K562 (cell line): ENCODE data around the gene SLC22A15. TPM values are rescaled to one million over a fixed set of nuclear protein-coding genes. Genes with fewer than 3 reads are reported as not detected.

Experiments used
- ATAC-seq: fragments of 200-7000 bp; cut with Tn5 transposase; 3 replicates; pipeline ENCODE4 v1.9.1; 2020; ENCODE audit warnings: moderate library complexity
- BruUV-seq: library from RNA; stranded (reverse); fragments of 400-500 nt; replicated peaks from 2 replicates; lab custom pipeline; 2021; lab: Mats Ljungman, UMichigan
- CTCF ChIA-PET: fragments of 300-600 bp; formaldehyde crosslinking; extraction: SDS; loops from one replicate; lab custom pipeline; 2021; ENCODE audit warnings: low intra/inter-chr PET ratio; lab: Yijun Ruan, JAX
- POLR2A ChIA-PET: fragments of 300-600, 350-650 bp; sonication (Branson Sonifier 250); formaldehyde crosslinking; extraction: SDS; loops from one replicate; lab custom pipeline; 2021; ENCODE audit warnings: antibody characterized with exemption, inconsistent platforms; lab: Yijun Ruan, JAX
- DNase-seq, 4 experiments: peaks; one replicate each; pipeline versions ENCODE4 v3.0.0 to v3.0.0-alpha.2; 2011 to 2018; ENCODE audit warnings: low spot score in 3 of 4, mixed read lengths in 3 of 4; ENCODE audit errors: extremely low read depth in 1 of 4
- FAIRE-seq: peaks from 2 replicates; lab custom pipeline; 2011; peaks lifted over from hg19 to GRCh38; lab: Jason Lieb, UNC
- H2AFZ ChIP-seq: 2 replicates; pipeline ENCODE4 v1.6.0; 2011; ENCODE audit warnings: low read depth, low read length, control low read depth, inconsistent platforms
- H3K27ac ChIP-seq: fragments of 200-600 bp; 3 replicates; pipeline ENCODE4 v1.8.0; 2011; ENCODE audit warnings: low read depth, mild to moderate bottlenecking, control low read depth, inconsistent platforms, low read length, moderate library complexity, mixed read lengths; ENCODE audit errors: extremely low read depth
- H3K27me3 ChIP-seq, 2 experiments: fragments of 300-600 bp in 1 of 2; 2 replicates in 1 of 2; 3 replicates in 1 of 2; pipeline versions ENCODE4 v1.6.0 to v1.8.0; 2011; ENCODE audit warnings: inconsistent platforms in 2 of 2, low read length in 2 of 2, mild to moderate bottlenecking in 1 of 2, mixed read lengths in 1 of 2, moderate library complexity in 1 of 2; ENCODE audit not compliant: control insufficient read depth in 2 of 2, insufficient read depth in 2 of 2
- H3K36me3 ChIP-seq: fragments of 300-600 bp; 3 replicates; pipeline ENCODE4 v1.8.0; 2011; ENCODE audit warnings: mild to moderate bottlenecking, low read length, inconsistent platforms; ENCODE audit not compliant: control insufficient read depth, insufficient read depth
- H3K4me1 ChIP-seq, 2 experiments: fragments of 200-600 bp in 1 of 2; replicated peaks in 1 of 2; 2 replicates in 1 of 2; 3 replicates in 1 of 2; pipeline versions ENCODE4 v1.5.1 to v1.8.0; 2011; ENCODE audit warnings: inconsistent platforms in 2 of 2, low read length in 2 of 2, mild to moderate bottlenecking in 1 of 2, mixed read lengths in 1 of 2, moderate library complexity in 1 of 2; ENCODE audit not compliant: control insufficient read depth in 2 of 2, insufficient read depth in 2 of 2
- H3K4me2 ChIP-seq: 2 replicates; pipeline ENCODE4 v1.6.1; 2011; ENCODE audit warnings: low read length, control low read depth, inconsistent platforms, mixed read lengths; ENCODE audit not compliant: insufficient read depth
- H3K4me3 ChIP-seq: fragments of 200-600 bp; sonication (generic), shearing (Covaris generic); 2 replicates; pipeline ENCODE4 v1.5.1; 2016; ENCODE audit warnings: control low read depth, inconsistent platforms
- H3K79me2 ChIP-seq: fragments of 200-600 bp; 3 replicates; pipeline ENCODE4 v1.8.0; 2011; ENCODE audit warnings: low read length, inconsistent platforms; ENCODE audit not compliant: control insufficient read depth, insufficient read depth
- H3K9ac ChIP-seq, 2 experiments: 2 replicates each; pipeline versions ENCODE4 v1.6.0 to v1.6.1; 2011; ENCODE audit warnings: low read depth in 2 of 2, low read length in 2 of 2, control low read depth in 1 of 2, inconsistent platforms in 1 of 2, mild to moderate bottlenecking in 1 of 2, mixed read lengths in 1 of 2; ENCODE audit not compliant: insufficient read depth in 1 of 2
- H3K9me1 ChIP-seq: one replicate; pipeline ENCODE4 v1.6.0; 2011; ENCODE audit warnings: inconsistent platforms, mild to moderate bottlenecking, low read length, moderate library complexity; ENCODE audit not compliant: control insufficient read depth, insufficient read depth
- H3K9me3 ChIP-seq: replicated peaks from 2 replicates; pipeline ENCODE4 v1.5.1; 2011; ENCODE audit warnings: low read depth, low read length, inconsistent platforms; ENCODE audit not compliant: control insufficient read depth, insufficient read depth
- H4K20me1 ChIP-seq: replicated peaks from 2 replicates; pipeline ENCODE4 v1.6.1; 2011; ENCODE audit warnings: low read length, inconsistent platforms, mixed read lengths; ENCODE audit not compliant: control insufficient read depth, insufficient read depth
- BCL6 ChIP-seq: fragments of 250-450 bp; sonication (Bioruptor Pico); IDR thresholded peaks from 2 replicates; pipeline ENCODE4 v1.4.0; 2020
- BRD4 ChIP-seq: fragments of 200-600 bp; sonication (generic); IDR thresholded peaks from 2 replicates; pipeline ENCODE4 v1.6.1; 2017; ENCODE audit warnings: inconsistent platforms
- GTF3C2 ChIP-seq: IDR thresholded peaks from 3 replicates; pipeline ENCODE4 v1.6.1; 2011; ENCODE audit warnings: borderline replicate concordance, mild to moderate bottlenecking, moderate library complexity; ENCODE audit not compliant: insufficient read length; ENCODE audit errors: extremely low read depth
- HES1 ChIP-seq: fragments of 450-650 bp; IDR thresholded peaks from 2 replicates; pipeline ENCODE4 v1.6.1; 2016; ENCODE audit warnings: low read depth, mild to moderate bottlenecking, moderate library complexity
- ZBTB8A ChIP-seq: fragments of 450-650 bp; IDR thresholded peaks from 2 replicates; pipeline ENCODE4 v1.6.1; 2018; ENCODE audit warnings: mild to moderate bottlenecking, moderate library complexity; ENCODE audit not compliant: partially characterized antibody
- WGBS: fragments of 100-300 bp; shearing (Covaris generic); methylation state at CpG from one replicate; pipeline ENCODE4 v1.1.6; 2016; ENCODE audit warnings: low coverage, mixed read lengths; ENCODE audit not compliant: insufficient coverage; ENCODE audit errors: missing lambda C conversion rate; 5-methylcytosine and 5-hydroxymethylcytosine counted together
- in situ Hi-C: fragments of 300-500 bp; cut with MboI; formaldehyde crosslinking; loops from 4 replicates; pipeline ENCODE4 v1.15.0; 2018; ENCODE audit warnings: inconsistent platforms, mixed read lengths
- intact Hi-C: fragments of 100-400 bp; cut with micrococcal nuclease; formaldehyde crosslinking; loops from 2 replicates; pipeline ENCODE4 v1.14.2; 2022
- polyA plus RNA-seq, 8 experiments: library from polyadenylated mRNA; depleted of rRNA in 4 of 8; stranded (reverse) in 5 of 8; unstranded in 3 of 8; fragments of >200 nt; fragmentation: Nextera tagmentation in 2 of 8; fragmentation: Illumina TruSeq in 1 of 8; extraction: Ambion mirVana in 2 of 8; extraction: Trizol in 1 of 8; gene quantifications; 2 replicates each; pipeline versions ENCODE4 v1.2.1 to v1.2.3, GENCODE V29; 2011 to 2014; ENCODE audit warnings: inconsistent platforms in 1 of 8, missing spikeins in 1 of 8
- total RNA-seq, 7 experiments: library from RNA; depleted of rRNA in 6 of 7; stranded (reverse); fragments of >200 nt in 6 of 7; fragmentation: Illumina TruSeq in 2 of 7; extraction: Trizol in 2 of 7; gene quantifications; 2 replicates each; pipeline versions ENCODE4 v1.2.1 to v1.2.3, GENCODE V29; 2011 to 2021; ENCODE audit warnings: low replicate concordance in 1 of 7

The SLC22A15 gene
- total and polyA plus RNA-seq, 9 of the 15 experiments (the other 6 are each of a cell fraction or from before 2014, with no cell fraction given): 0.24 to 2.7 (median 1.2) TPM

GRCh38 chr1:116105996-116106395 is 129.7 kb downstream of the SLC22A15 start:
- Histone ChIP-seq H3K27ac (no peak overlapping the region), H3K9me3 (no peaks in the 10 kb centered on the region), H2AFZ (no peak overlapping the region), H3K4me1 (no peaks in the 10 kb centered on the region), H3K79me2 (no peaks in the 10 kb centered on the region), H3K36me3 (no peaks in the 10 kb centered on the region), H3K4me2 (no peak overlapping the region), H4K20me1 (no peaks in the 10 kb centered on the region), H3K4me3 (no peak overlapping the region), H3K9ac (no peak overlapping the region), H3K27me3 (peaks cover 4 to 11% of the 10 kb centered on the region in 2 experiments; a peak in 3 of 5 replicates), H3K9me1 (no peaks in the 10 kb centered on the region)
- ATAC-seq (no peak), FAIRE-seq (no peak), DNase-seq (no peak)
- intact Hi-C loops: no loop called here
- WGBS: 3% methylated on average over 2 of the region's 2 CpGs
- TF ChIP-seq ZBTB8A: no peak
- no peak for TF ChIP-seq BRD4
- TF ChIP-seq GTF3C2: no peak
- no peak for TF ChIP-seq HES1
- no peak for TF ChIP-seq BCL6 (CRISPR knock-in tag)
- no TSS peak for BruUV-seq
- in situ Hi-C loops: no loop called here
- POLR2A ChIA-PET: no interaction called here
- CTCF ChIA-PET: no interaction called here
